Measurements from ENCODE around the gene CD63. TPM values are rescaled to one million over a fixed set of nuclear protein-coding genes. Genes with fewer than 3 reads are reported as not detected.

Gene CD63
- total RNA-seq, 1 experiment from 2014 or later, result 879 TPM

DNA sequence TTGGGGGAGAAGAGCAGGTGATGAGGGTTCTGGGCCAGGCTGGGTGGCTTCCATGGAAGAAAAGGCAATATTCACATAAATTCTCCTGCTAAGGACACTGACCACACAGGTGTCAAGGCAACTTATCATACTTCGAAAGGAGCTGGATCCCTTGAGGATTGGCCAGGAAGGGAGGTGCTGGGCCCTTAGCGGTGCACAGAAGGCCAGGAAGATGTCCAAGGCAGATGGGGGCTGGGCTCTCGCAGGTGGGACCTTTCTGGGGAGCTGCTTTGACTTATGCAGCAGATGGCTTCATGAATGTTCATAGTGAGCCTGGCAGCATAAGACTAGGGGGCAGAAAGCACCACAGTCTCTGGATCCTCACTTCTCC, 3.9 kb downstream of the CD63 start:
- in situ Hi-C loops (cut with HindIII; ENCODE audit: low pct_unique_long_range_greater_than_20kb, low sequenced_read_pairs), result no loop called here
- CTCF ChIA-PET, result interaction anchor here (1.0 to 2.4 kb wide), 2 partner anchors 10 to 13 kb away, joined by 3 to 17 read pairs; no protein-coding TSS in a partner anchor
- no TSS peak for BruUV-seq (replicated peaks)
- intact Hi-C loops (cut with micrococcal nuclease; ENCODE audit: unreplicated experiment), result loop anchor here (5.0 to 10.0 kb wide), 2 partner anchors 202 to 530 kb away; partner anchors contain the start of gene PYM1
- Histone ChIP-seq H3K27ac (ENCODE audit: low read length) (no peak overlapping the region; the same call in 1 of the 2 replicates), H3K36me3 (ENCODE audit: control insufficient read depth, insufficient read depth, low read length) (peaks cover 10% of the 10 kb centered on the region), H3K4me3 (ENCODE audit: low read depth in 2 of 2, low read length in 2 of 2) (no peak overlapping the region), H3K4me1 (ENCODE audit: control insufficient read depth, insufficient read depth, low read length) (peaks cover 31% of the 10 kb centered on the region), H3K9me3 (ENCODE audit: control insufficient read depth, insufficient read depth, low read depth, low read length) (no peaks in the 10 kb centered on the region), H3K27me3 (ENCODE audit: control insufficient read depth, insufficient read depth, low read length) (no peaks in the 10 kb centered on the region)
- TF ChIP-seq POLR2AphosphoS5 (IDR thresholded peaks at IDR 0.05; ENCODE audit: low read depth, low read length), result no peak
- TF ChIP-seq TCF7L2 (IDR thresholded peaks at IDR 0.05; ENCODE audit: low read depth, low read length), result no peak
- TF ChIP-seq, protein P1, sequence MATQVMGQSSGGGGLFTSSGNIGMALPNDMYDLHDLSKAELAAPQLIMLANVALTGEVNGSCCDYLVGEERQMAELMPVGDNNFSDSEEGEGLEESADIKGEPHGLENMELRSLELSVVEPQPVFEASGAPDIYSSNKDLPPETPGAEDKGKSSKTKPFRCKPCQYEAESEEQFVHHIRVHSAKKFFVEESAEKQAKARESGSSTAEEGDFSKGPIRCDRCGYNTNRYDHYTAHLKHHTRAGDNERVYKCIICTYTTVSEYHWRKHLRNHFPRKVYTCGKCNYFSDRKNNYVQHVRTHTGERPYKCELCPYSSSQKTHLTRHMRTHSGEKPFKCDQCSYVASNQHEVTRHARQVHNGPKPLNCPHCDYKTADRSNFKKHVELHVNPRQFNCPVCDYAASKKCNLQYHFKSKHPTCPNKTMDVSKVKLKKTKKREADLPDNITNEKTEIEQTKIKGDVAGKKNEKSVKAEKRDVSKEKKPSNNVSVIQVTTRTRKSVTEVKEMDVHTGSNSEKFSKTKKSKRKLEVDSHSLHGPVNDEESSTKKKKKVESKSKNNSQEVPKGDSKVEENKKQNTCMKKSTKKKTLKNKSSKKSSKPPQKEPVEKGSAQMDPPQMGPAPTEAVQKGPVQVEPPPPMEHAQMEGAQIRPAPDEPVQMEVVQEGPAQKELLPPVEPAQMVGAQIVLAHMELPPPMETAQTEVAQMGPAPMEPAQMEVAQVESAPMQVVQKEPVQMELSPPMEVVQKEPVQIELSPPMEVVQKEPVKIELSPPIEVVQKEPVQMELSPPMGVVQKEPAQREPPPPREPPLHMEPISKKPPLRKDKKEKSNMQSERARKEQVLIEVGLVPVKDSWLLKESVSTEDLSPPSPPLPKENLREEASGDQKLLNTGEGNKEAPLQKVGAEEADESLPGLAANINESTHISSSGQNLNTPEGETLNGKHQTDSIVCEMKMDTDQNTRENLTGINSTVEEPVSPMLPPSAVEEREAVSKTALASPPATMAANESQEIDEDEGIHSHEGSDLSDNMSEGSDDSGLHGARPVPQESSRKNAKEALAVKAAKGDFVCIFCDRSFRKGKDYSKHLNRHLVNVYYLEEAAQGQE (IDR thresholded peaks at IDR 0.05; ENCODE audit: insufficient read depth in 1 of 2, low read depth in 2 of 2, low read length in 1 of 2), result no peak
- TF ChIP-seq SIN3A (IDR thresholded peaks at IDR 0.05; ENCODE audit: borderline replicate concordance, insufficient read depth, low read depth, low read length), result no peak
- TF ChIP-seq, protein P2, sequence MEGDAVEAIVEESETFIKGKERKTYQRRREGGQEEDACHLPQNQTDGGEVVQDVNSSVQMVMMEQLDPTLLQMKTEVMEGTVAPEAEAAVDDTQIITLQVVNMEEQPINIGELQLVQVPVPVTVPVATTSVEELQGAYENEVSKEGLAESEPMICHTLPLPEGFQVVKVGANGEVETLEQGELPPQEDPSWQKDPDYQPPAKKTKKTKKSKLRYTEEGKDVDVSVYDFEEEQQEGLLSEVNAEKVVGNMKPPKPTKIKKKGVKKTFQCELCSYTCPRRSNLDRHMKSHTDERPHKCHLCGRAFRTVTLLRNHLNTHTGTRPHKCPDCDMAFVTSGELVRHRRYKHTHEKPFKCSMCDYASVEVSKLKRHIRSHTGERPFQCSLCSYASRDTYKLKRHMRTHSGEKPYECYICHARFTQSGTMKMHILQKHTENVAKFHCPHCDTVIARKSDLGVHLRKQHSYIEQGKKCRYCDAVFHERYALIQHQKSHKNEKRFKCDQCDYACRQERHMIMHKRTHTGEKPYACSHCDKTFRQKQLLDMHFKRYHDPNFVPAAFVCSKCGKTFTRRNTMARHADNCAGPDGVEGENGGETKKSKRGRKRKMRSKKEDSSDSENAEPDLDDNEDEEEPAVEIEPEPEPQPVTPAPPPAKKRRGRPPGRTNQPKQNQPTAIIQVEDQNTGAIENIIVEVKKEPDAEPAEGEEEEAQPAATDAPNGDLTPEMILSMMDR (IDR thresholded peaks at IDR 0.05), result no peak; the same call in 1 of the 2 replicates
- no peak for DNase-seq (ENCODE audit: low read depth, low spot score)
- no peak for ATAC-seq
- POLR2A ChIA-PET, result no interaction called here

DNA sequence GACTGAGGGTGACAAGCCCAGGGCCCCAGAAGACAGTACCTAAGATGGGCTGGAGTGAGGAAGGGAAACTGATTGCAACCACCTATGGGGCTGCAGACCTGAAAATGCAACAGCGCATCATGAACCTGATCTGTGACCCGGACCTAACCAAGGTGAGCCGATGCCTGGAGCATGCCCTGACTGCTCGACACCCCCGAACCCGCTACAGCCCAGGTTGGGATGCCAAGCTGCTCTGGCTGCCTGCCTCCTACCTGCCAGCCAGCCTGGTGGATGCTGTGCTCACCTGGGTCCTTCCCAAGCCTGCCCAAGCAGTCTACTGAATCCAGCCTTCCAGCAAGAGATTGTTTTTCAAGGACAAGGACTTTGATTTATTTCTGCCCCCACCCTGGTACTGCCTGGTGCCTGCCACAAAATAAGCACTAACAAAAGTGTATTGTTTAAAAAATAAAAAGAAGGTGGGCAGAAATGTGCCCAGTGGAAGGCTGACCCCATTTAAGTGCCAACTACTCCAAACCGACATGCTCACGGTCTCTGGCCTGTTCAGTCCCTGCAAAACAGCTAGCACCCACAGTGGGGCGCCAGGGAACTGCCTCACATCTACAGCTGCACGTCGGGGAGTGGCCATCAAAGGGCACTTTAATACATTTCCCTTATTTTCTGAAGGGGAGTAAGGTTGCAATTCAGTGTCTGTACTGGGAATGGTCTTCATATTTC, 4.4 kb downstream of the CD63 start:
- Histone ChIP-seq H3K27me3 (ENCODE audit: control insufficient read depth, insufficient read depth, low read length) (no peaks in the 10 kb centered on the region), H3K36me3 (ENCODE audit: control insufficient read depth, insufficient read depth, low read length) (peaks cover 10% of the 10 kb centered on the region), H3K9me3 (ENCODE audit: control insufficient read depth, insufficient read depth, low read depth, low read length) (no peaks in the 10 kb centered on the region), H3K4me1 (ENCODE audit: control insufficient read depth, insufficient read depth, low read length) (peaks cover 30% of the 10 kb centered on the region), H3K4me3 (ENCODE audit: low read depth in 2 of 2, low read length in 2 of 2) (no peak overlapping the region), H3K27ac (ENCODE audit: low read length) (no peak overlapping the region; the same call in 1 of the 2 replicates)
- ChIA-PET POLR2A (no interaction called here), CTCF (interaction anchor here (1.0 to 2.4 kb wide), 2 partner anchors 10 to 14 kb away, joined by 3 to 17 read pairs; no protein-coding TSS in a partner anchor)
- ATAC-seq (no peak), DNase-seq (ENCODE audit: low read depth, low spot score) (no peak)
- BruUV-seq (replicated peaks), result no TSS peak
- no peak for TF ChIP-seq SIN3A (IDR thresholded peaks at IDR 0.05; ENCODE audit: borderline replicate concordance, insufficient read depth, low read depth, low read length)
- TF ChIP-seq, protein P2 (IDR thresholded peaks at IDR 0.05), result peak; percentile 88
- in situ Hi-C loops (cut with HindIII; ENCODE audit: low pct_unique_long_range_greater_than_20kb, low sequenced_read_pairs), result no loop called here
- intact Hi-C loops (cut with micrococcal nuclease; ENCODE audit: unreplicated experiment), result loop anchor here (10.0 kb wide), 1 partner anchor 530 kb away; no protein-coding TSS in a partner anchor
